ENCODE data around the gene ARHGEF25. TPM values are rescaled to one million over a fixed set of nuclear protein-coding genes. Genes with fewer than 3 reads are reported as not detected.
A peak's percentile ranks its signal among the peaks of the same experiment; 100 is the strongest.
"Not testable (repeated sequence)": the region's sequence is repeated elsewhere in the genome, so short reads cannot be mapped to it uniquely, and the experiment has no call there.

The ARHGEF25 gene
- total RNA-seq, 2 experiments from 2014 or later = 2.2 to 2.6 TPM

GRCh38 chr12:57586128-57586527, 25.1 kb upstream of the ARHGEF25 start:
- ChIA-PET POLR2A (no interaction called here), CTCF (interaction anchor here (2.2 to 5.6 kb wide), 3 partner anchors 13 to 39 kb away, joined by 8 to 76 read pairs (median 19); partner anchors contain the start of gene DCTN2)
- ATAC-seq (no peak), DNase-seq (no peak)
- Mint-ChIP-seq H3K4me3 (no peak overlapping the region), H3K9me3 (ENCODE audit: low read depth) (no peaks in the 10 kb centered on the region), H3K36me3 (ENCODE audit: low read depth) (no peaks in the 10 kb centered on the region), H3K27me3 (peaks cover 5% of the 10 kb centered on the region), H3K27ac (no peak overlapping the region), H3K4me1 (peaks cover 6% of the 10 kb centered on the region)
- intact Hi-C loops (cut with DNase I, micrococcal nuclease) = no loop called here

- intact Hi-C loops (cut with DNase I, micrococcal nuclease) = no loop called here
- CTCF ChIA-PET = interaction anchor here (0.5 to 2.2 kb wide), 3 partner anchors 12 to 45 kb away, joined by 3 to 8 read pairs (median 4); partner anchors contain the start of gene DCTN2
- H3K4me1 Mint-ChIP-seq = peaks cover 11% of the 10 kb centered on the region
- H3K9me3 Mint-ChIP-seq (ENCODE audit: low read depth) = no peaks in the 10 kb centered on the region
- no peaks in the 10 kb centered on the region for H3K36me3 Mint-ChIP-seq (ENCODE audit: low read depth)
- no peak overlapping the region for H3K27ac Mint-ChIP-seq
- DNase-seq (no peak), ATAC-seq (no peak)
- H3K4me3 Mint-ChIP-seq = no peak overlapping the region
- H3K27me3 Mint-ChIP-seq = peaks cover 5% of the 10 kb centered on the region
- POLR2A ChIA-PET = no interaction called here
Measured at GRCh38 chr12:57586832-57587429, 24.3 kb upstream of the ARHGEF25 start.

- H3K9me3 Mint-ChIP-seq (ENCODE audit: low read depth); intact Hi-C loops (cut with DNase I, micrococcal nuclease); H3K4me3 Mint-ChIP-seq; H3K36me3 Mint-ChIP-seq (ENCODE audit: low read depth); H3K27ac Mint-ChIP-seq; DNase-seq; ATAC-seq; POLR2A ChIA-PET; H3K27me3 Mint-ChIP-seq: not testable (repeated sequence)
- CTCF ChIA-PET = interaction anchor here (1.0 to 1.2 kb wide), 2 partner anchors 32 to 38 kb away, joined by 4 to 5 read pairs; no protein-coding TSS in a partner anchor
- peaks cover 21% of the 10 kb centered on the region for H3K4me1 Mint-ChIP-seq
Measured at GRCh38 chr12:57588951-57589610, 22.2 kb upstream of the ARHGEF25 start.

- Mint-ChIP-seq H3K36me3 (ENCODE audit: low read depth) (no peaks in the 10 kb centered on the region), H3K4me1 (peaks cover 21% of the 10 kb centered on the region), H3K27ac (peak overlapping the region; percentile 70), H3K9me3 (ENCODE audit: low read depth) (no peaks in the 10 kb centered on the region), H3K27me3 (no peaks in the 10 kb centered on the region), H3K4me3 (peak overlapping the region; percentile 82)
- DNase-seq (no peak), ATAC-seq (no peak)
- POLR2A ChIA-PET = interaction anchor here (0.9 kb wide), 1 partner anchor 24 kb away, joined by 4 read pairs; no protein-coding TSS in a partner anchor
- intact Hi-C loops (cut with DNase I, micrococcal nuclease) = no loop called here
- CTCF ChIA-PET = interaction anchor here (1.0 to 1.8 kb wide), 4 partner anchors 24 to 361 kb away, joined by 3 to 4 read pairs (median 3); partner anchors contain the start of genes B4GALNT1 and SHMT2
Measured at GRCh38 chr12:57590479-57590863, 20.8 kb upstream of the ARHGEF25 start.

- Mint-ChIP-seq H3K27me3 (no peaks in the 10 kb centered on the region), H3K9me3 (ENCODE audit: low read depth) (no peaks in the 10 kb centered on the region), H3K27ac (peak within 1 kb of the TSS; percentile 70), H3K4me1 (peaks cover 21% of the 10 kb centered on the region), H3K36me3 (ENCODE audit: low read depth) (no peaks in the 10 kb centered on the region), H3K4me3 (peak within 1 kb of the TSS; percentile 82)
- ATAC-seq (peak; percentile 98), DNase-seq (peak; percentile 87)
- intact Hi-C loops (cut with DNase I, micrococcal nuclease) = loop anchor here in 1 of 2 experiments (1.0 kb wide), 5 partner anchors 13 to 102 kb away; partner anchors contain the start of genes ARHGEF25, DCTN2, DTX3 and MBD6
- POLR2A ChIA-PET = interaction anchor here (0.5 to 0.9 kb wide), 3 partner anchors 9 to 154 kb away, joined by 3 to 4 read pairs (median 3); partner anchors contain the start of gene TSPAN31
- CTCF ChIA-PET = interaction anchor here (0.5 to 3.7 kb wide), 10 partner anchors 8 to 542 kb away, joined by 3 to 28 read pairs (median 3); partner anchors contain the start of genes B4GALNT1 and SHMT2
Measured at GRCh38 chr12:57590864-57591781, 20.1 kb upstream of the ARHGEF25 start, which contains the start of gene PIP4K2C. PIP4K2C (plus strand) TSS chr12:57591192; CDS start chr12:57591290, 98 bp downstream.

- H3K27ac Mint-ChIP-seq = peak overlapping the region; percentile 69
- DNase-seq = no peak
- H3K36me3 Mint-ChIP-seq (ENCODE audit: low read depth) = no peaks in the 10 kb centered on the region
- ChIA-PET CTCF (interaction anchor here (0.5 to 3.7 kb wide), 7 partner anchors 9 to 543 kb away, joined by 3 to 28 read pairs (median 3); no protein-coding TSS in a partner anchor), POLR2A (interaction anchor here (0.6 kb wide), 2 partner anchors 8 to 11 kb away, joined by 3 read pairs; no protein-coding TSS in a partner anchor)
- H3K4me1 Mint-ChIP-seq = peaks cover 21% of the 10 kb centered on the region
- intact Hi-C loops (cut with DNase I, micrococcal nuclease) = loop anchor here in 1 of 2 experiments (1.0 kb wide), 5 partner anchors 12 to 101 kb away; partner anchors contain the start of genes ARHGEF25, DCTN2, DTX3 and MBD6
- no peaks in the 10 kb centered on the region for H3K27me3 Mint-ChIP-seq
- peak overlapping the region; percentile 82 for H3K4me3 Mint-ChIP-seq
- H3K9me3 Mint-ChIP-seq (ENCODE audit: low read depth) = no peaks in the 10 kb centered on the region
- ATAC-seq = no peak
Measured at GRCh38 chr12:57591782-57592325, 19.4 kb upstream of the ARHGEF25 start.

GRCh38 chr12:57592551-57593165, 18.6 kb upstream of the ARHGEF25 start:
- H3K4me1 Mint-ChIP-seq = peaks cover 21% of the 10 kb centered on the region
- ChIA-PET POLR2A (interaction anchor here (0.7 kb wide), 1 partner anchor 17 kb away, joined by 3 read pairs; no protein-coding TSS in a partner anchor), CTCF (interaction anchor here (0.6 to 3.7 kb wide), 14 partner anchors 9 to 167 kb away, joined by 3 to 28 read pairs (median 4); no protein-coding TSS in a partner anchor)
- no peaks in the 10 kb centered on the region for H3K27me3 Mint-ChIP-seq
- H3K36me3 Mint-ChIP-seq (ENCODE audit: low read depth) = peaks cover 3% of the 10 kb centered on the region
- intact Hi-C loops (cut with DNase I, micrococcal nuclease) = no loop called here
- DNase-seq = no peak
- no peaks in the 10 kb centered on the region for H3K9me3 Mint-ChIP-seq (ENCODE audit: low read depth)
- peak overlapping the region; percentile 82 for H3K4me3 Mint-ChIP-seq
- H3K27ac Mint-ChIP-seq = peak overlapping the region; percentile 21
- ATAC-seq = no peak

GRCh38 chr12:57593187-57593586, 18.0 kb upstream of the ARHGEF25 start:
- peaks cover 21% of the 10 kb centered on the region for H3K4me1 Mint-ChIP-seq
- peaks cover 5% of the 10 kb centered on the region for H3K36me3 Mint-ChIP-seq (ENCODE audit: low read depth)
- H3K27me3 Mint-ChIP-seq = no peaks in the 10 kb centered on the region
- POLR2A ChIA-PET = no interaction called here
- DNase-seq (no peak), ATAC-seq (no peak)
- H3K4me3 Mint-ChIP-seq = no peak overlapping the region
- no peaks in the 10 kb centered on the region for H3K9me3 Mint-ChIP-seq (ENCODE audit: low read depth)
- intact Hi-C loops (cut with DNase I, micrococcal nuclease) = no loop called here
- CTCF ChIA-PET = interaction anchor here (0.6 to 3.7 kb wide), 14 partner anchors 10 to 148 kb away, joined by 3 to 28 read pairs (median 4); no protein-coding TSS in a partner anchor
- H3K27ac Mint-ChIP-seq = no peak overlapping the region

- Mint-ChIP-seq H3K27me3 (no peaks in the 10 kb centered on the region), H3K36me3 (ENCODE audit: low read depth) (peaks cover 17% of the 10 kb centered on the region), H3K4me3 (no peak overlapping the region), H3K9me3 (ENCODE audit: low read depth) (no peaks in the 10 kb centered on the region), H3K27ac (no peak overlapping the region), H3K4me1 (peaks cover 18% of the 10 kb centered on the region)
- intact Hi-C loops (cut with DNase I, micrococcal nuclease) = no loop called here
- CTCF ChIA-PET = interaction anchor here (0.6 to 3.0 kb wide), 9 partner anchors 8 to 36 kb away, joined by 3 to 19 read pairs (median 3); no protein-coding TSS in a partner anchor
- POLR2A ChIA-PET = interaction anchor here (0.7 kb wide), 1 partner anchor 9 kb away, joined by 3 read pairs; no protein-coding TSS in a partner anchor
- no peak for DNase-seq
- ATAC-seq = no peak
Measured at GRCh38 chr12:57600395-57600794, 10.8 kb upstream of the ARHGEF25 start.

GRCh38 chr12:57602544-57602943, 8.7 kb upstream of the ARHGEF25 start:
- peaks cover 15% of the 10 kb centered on the region for H3K36me3 Mint-ChIP-seq (ENCODE audit: low read depth)

More at GRCh38 chr12:57602544-57602943, 8.7 kb upstream of the ARHGEF25 start:
- intact Hi-C loops (cut with DNase I, micrococcal nuclease) = no loop called here
- ATAC-seq (no peak), DNase-seq (no peak)
- no peak overlapping the region for H3K27ac Mint-ChIP-seq
- no peaks in the 10 kb centered on the region for H3K27me3 Mint-ChIP-seq
- CTCF ChIA-PET = interaction anchor here (0.7 to 1.6 kb wide), 2 partner anchors 9 to 19 kb away, joined by 6 read pairs; no protein-coding TSS in a partner anchor
- no peaks in the 10 kb centered on the region for H3K9me3 Mint-ChIP-seq (ENCODE audit: low read depth)
- H3K4me1 Mint-ChIP-seq = peaks cover 23% of the 10 kb centered on the region
- H3K4me3 Mint-ChIP-seq = no peak overlapping the region
- POLR2A ChIA-PET = interaction anchor here (0.6 kb wide), 1 partner anchor 11 kb away, joined by 3 read pairs; no protein-coding TSS in a partner anchor

All from activated CD4-positive, alpha-beta T cell treated with anti-CD3 and anti-CD28 coated beads for 36 hours (primary cell).